ENCODE data around the gene MTOR.
A peak's percentile ranks its signal among the peaks of the same experiment; 100 is the strongest.
"Not testable (repeated sequence)": the region's sequence is repeated elsewhere in the genome, so short reads cannot be mapped to it uniquely, and the experiment has no call there.

Gene MTOR

GRCh38 chr1:11098931-11099309, 163.4 kb downstream of the MTOR start:
- TF ChIP-seq CTCF (conservative IDR thresholded peaks at IDR 0.05) = no peak
- H3K27ac ChIP-seq = peak overlapping the region; percentile 90

- H3K27ac ChIP-seq = not testable (repeated sequence)
Observed at GRCh38 chr1:11083784-11084183, 178.6 kb downstream of the MTOR start.

GRCh38 chr1:11080931-11081330, 181.4 kb downstream of the MTOR start:
- no peak for TF ChIP-seq CTCF (conservative IDR thresholded peaks at IDR 0.05)
- H3K27ac ChIP-seq = no peak overlapping the region

GRCh38 chr1:11078631-11079030, 183.7 kb downstream of the MTOR start:
- no peak overlapping the region for H3K27ac ChIP-seq
- no peak for TF ChIP-seq CTCF (conservative IDR thresholded peaks at IDR 0.05)

- H3K27ac ChIP-seq = peak overlapping the region; percentile 56
Observed at GRCh38 chr1:11073398-11073797, 189.0 kb downstream of the MTOR start.

- no peak; the same call in 1 of the 2 replicates for TF ChIP-seq CTCF (conservative IDR thresholded peaks at IDR 0.05)
- peak overlapping the region; percentile 56 for H3K27ac ChIP-seq
Observed at GRCh38 chr1:11072216-11072917, 190.0 kb downstream of the MTOR start.

- peak overlapping the region; percentile 56 for H3K27ac ChIP-seq
- no peak for TF ChIP-seq CTCF (conservative IDR thresholded peaks at IDR 0.05)
Observed at GRCh38 chr1:11071463-11072215, 190.7 kb downstream of the MTOR start.

GRCh38 chr1:11070876-11071275, 191.5 kb downstream of the MTOR start:
- TF ChIP-seq CTCF (conservative IDR thresholded peaks at IDR 0.05) = no peak
- H3K27ac ChIP-seq = peak overlapping the region; percentile 56
